GM12874 (cell line): ENCODE measurements around the gene DNMT3A.
A peak's percentile ranks its signal among the peaks of the same experiment; 100 is the strongest.

ENCODE experiments used
- TF ChIP-seq, protein P1 (sequence below): IDR thresholded peaks from 2 replicates; pipeline ENCODE4 v1.5.1; 2011; ENCODE audit warnings: low read depth, mild to moderate bottlenecking, control low read depth, low read length, moderate library complexity; ENCODE audit not compliant: insufficient read depth

DNMT3A gene

DNA sequence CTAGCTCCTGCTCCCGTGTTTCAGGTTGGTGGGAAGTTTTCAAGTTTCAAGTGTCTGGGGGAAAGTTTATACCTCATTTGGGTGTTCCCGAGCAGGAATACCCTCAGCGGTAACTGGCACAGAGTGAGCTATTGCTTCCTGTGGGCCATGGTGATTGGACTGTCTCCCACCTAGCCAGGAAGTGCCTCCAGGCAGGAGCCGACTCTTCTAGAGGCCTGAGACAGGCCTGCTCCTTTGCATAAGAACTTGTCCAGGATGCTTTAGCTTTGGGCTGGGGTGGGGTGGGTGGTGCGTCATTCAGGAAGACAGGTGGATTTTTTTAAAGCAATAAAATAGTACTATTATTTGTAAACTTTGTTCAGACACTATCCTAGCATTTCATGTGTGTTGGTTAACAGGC is 23.5 kb upstream of the DNMT3A start:
- TF ChIP-seq, protein P1, sequence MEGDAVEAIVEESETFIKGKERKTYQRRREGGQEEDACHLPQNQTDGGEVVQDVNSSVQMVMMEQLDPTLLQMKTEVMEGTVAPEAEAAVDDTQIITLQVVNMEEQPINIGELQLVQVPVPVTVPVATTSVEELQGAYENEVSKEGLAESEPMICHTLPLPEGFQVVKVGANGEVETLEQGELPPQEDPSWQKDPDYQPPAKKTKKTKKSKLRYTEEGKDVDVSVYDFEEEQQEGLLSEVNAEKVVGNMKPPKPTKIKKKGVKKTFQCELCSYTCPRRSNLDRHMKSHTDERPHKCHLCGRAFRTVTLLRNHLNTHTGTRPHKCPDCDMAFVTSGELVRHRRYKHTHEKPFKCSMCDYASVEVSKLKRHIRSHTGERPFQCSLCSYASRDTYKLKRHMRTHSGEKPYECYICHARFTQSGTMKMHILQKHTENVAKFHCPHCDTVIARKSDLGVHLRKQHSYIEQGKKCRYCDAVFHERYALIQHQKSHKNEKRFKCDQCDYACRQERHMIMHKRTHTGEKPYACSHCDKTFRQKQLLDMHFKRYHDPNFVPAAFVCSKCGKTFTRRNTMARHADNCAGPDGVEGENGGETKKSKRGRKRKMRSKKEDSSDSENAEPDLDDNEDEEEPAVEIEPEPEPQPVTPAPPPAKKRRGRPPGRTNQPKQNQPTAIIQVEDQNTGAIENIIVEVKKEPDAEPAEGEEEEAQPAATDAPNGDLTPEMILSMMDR, result no peak

DNA sequence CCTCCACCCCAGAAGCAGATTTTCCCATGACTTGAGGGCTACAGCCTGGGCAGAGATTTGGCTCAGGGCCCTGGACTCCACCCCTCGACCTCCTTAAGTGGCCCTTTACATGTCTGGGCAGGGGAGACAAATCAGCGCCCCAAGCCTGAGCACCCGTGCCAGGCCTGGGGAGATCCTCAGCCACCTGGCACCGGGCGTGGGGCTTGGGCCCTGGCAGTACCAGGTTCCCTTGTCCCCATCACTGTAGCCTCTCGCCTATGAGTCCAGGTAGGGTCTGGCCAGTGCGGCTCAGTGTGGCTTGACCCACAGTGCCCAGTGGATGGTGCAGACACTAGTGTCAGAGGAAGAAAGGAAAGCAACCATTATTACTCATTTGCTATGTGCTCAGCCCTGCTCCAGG is 22.0 kb upstream of the DNMT3A start:
- TF ChIP-seq, protein P1, result no peak

DNA sequence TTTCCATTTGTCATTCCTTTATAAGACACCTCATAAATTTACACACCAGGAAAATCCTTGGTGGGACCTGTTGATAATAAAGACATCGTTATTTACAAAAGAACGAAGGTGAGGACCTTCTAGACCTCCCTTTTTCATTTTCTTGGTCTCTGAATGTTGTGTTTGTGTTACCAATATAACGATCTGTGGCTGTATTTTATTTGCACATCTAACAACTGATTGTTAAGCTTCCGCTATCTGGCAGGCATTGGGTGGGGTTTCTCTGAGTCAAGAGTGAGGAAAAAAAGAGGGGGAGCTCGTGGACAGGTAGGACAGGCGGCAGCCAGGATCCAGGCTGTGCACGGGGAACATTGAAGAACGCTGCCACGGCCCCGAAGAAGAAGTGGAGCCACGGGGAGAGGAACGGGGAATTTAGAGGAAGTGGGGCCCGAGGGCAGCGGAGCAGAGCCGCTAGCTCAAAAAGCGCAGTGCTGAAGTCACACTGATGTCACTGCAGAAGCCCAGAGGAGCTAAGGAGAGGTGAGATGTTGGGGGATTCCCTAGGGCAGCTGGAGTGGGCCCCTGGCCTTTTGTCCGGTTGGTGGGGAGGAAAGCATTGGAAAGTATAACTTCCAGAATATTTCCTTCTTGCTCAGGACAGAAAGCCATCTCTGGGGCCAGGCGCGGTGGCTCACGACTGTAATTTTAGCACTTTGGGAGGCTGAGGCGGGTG is 20.9 kb upstream of the DNMT3A start:
- TF ChIP-seq, protein P1, result no peak

DNA sequence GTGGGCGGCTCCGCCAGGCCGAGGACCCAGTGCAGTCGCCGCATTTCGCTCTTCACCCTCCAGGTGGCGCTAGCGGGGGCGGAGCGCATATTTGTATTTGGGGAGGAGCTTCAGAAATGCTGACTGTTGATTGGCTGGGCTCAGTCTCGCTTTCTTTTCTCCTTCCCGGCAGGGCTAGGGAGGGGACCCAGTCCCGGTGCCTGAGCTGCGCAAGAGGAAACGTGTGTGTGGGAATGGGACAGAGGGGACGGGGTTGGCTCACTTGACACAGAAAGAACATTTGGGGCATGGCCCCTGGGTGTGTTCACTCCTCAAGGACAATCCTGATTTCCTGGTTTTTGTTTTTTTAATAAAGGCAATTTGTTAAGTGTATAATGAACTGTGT is 20.3 kb upstream of the DNMT3A start:
- TF ChIP-seq, protein P1, result peak; percentile 97

DNA sequence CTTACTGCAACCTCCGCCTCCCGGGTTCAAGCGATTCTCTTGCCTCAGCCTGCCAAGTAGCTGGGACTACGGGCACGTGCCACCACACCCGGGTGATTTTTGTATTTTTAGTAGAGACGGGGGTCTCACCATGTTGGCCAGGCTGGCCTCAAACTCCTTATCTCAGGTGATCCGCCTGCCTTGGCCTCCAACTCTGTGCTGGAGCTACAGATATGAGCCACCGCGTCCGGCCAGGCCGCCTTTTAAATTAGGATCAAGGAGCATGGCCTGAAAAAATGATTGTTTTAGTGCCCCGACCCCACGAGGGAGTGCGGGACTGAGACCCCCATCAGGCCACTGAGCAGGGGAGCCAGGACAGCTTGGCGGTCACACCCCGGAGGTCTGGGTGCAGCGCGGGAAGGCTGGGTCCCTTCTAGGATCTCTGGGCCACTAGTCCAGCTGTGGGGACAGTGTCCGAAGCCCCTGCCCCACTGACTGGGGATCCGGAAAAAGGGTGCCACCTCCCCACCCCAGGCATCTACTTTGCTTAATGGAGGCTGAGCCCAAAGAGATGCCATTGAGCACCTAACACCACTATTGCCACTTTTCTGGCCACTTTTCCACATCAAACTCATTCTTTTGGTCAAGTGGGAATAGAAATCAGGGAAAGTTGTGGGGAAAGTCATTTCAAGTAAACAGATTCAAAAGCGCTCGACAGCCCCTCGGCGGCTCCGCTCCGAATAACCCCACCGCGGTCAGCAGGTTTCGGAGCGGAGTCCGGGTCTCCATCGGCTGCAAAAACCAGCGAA is 19.7 kb upstream of the DNMT3A start:
- TF ChIP-seq, protein P1, result no peak

DNA sequence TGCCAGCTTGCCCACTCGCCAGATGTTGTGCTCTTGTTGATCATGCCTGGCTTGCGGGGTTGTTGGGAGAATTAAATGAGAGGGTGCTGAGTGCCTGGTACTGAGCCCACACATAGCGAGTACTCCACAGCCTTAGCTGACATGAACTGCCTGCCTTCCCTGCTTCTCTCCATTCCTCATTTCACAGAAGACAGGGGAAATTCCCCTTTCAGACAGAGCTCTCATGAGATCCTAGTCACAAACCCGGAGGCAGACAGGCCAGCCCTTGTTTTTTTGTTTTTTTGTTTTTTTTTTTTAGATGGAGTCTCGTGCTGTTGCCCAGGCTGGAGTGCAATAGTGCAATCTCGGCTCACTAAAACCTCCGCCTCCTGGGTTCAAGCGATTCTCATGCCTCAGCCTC is 17.1 kb upstream of the DNMT3A start:
- TF ChIP-seq, protein P1, result no peak

DNA sequence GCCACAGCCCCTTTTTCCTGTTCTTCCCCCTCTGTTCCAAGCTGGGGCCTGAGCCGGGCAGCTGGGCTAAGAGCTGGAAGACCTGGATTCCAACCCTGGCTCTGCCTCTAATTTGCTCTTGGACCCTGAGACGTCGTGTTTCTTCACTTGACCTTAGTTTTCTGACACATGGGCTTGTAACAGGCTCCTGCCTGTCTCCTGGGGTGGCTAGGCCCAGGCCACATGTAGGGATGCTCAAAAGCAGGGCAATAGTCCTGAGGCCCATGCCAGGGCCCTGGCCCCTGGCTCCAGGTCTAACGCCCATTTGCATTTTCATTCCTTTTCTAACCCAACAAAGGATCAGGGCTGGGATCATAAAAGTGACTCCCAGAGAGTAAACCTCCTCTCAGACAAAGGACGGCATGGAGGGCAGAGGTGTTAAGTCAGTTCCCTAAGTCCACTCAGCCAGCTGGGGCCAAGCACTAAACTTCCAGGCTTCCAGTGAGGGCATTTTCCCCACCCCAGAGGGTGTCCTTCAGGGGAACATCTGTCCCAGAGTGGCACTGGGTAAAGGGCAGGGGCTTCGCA is 16.6 kb upstream of the DNMT3A start:
- TF ChIP-seq, protein P1, result no peak
